Activated CD8-positive, alpha-beta T cell treated with anti-CD3 and anti-CD28 coated beads for 36 hours (primary cell): ENCODE data around the gene ZNF445. TPM values are rescaled to one million over a fixed set of nuclear protein-coding genes. Genes with fewer than 3 reads are reported as not detected.
A peak's percentile ranks its signal among the peaks of the same experiment; 100 is the strongest.

Experiments
- ATAC-seq: fragments of 200-7000 bp; cut with Tn5 transposase; one replicate; pipeline ENCODE4 v1.10.0; 2021; ENCODE audit warnings: mild to moderate bottlenecking, moderate library complexity
- CTCF ChIA-PET: fragments of 350-600 bp; sonication (Branson Sonifier 250); formaldehyde crosslinking; loops from one replicate; lab custom pipeline; 2021; ENCODE audit warnings: antibody characterized with exemption; lab: Charles Lee
- POLR2A ChIA-PET: fragments of 350-600 bp; sonication (Branson Sonifier 250); formaldehyde crosslinking; loops from one replicate; lab custom pipeline; 2021; ENCODE audit warnings: antibody characterized with exemption; lab: Charles Lee
- DNase-seq: peaks from one replicate; pipeline ENCODE4 v3.0.0-alpha.2; 2020
- H3K27ac Mint-ChIP-seq: one replicate; pipeline ENCODE4 v1.8.0; 2021; ENCODE audit warnings: mild to moderate bottlenecking, mixed read lengths
- H3K27me3 Mint-ChIP-seq: one replicate; pipeline ENCODE4 v1.8.0; 2021; ENCODE audit warnings: mixed read lengths
- H3K36me3 Mint-ChIP-seq: one replicate; pipeline ENCODE4 v1.8.0; 2021; ENCODE audit warnings: low read depth, mixed read lengths
- H3K4me1 Mint-ChIP-seq: one replicate; pipeline ENCODE4 v1.8.0; 2021; ENCODE audit warnings: low read depth, mixed read lengths
- H3K4me3 Mint-ChIP-seq: one replicate; pipeline ENCODE4 v1.8.0; 2021; ENCODE audit warnings: mild to moderate bottlenecking, moderate library complexity, mixed read lengths
- H3K9me3 Mint-ChIP-seq: one replicate; pipeline ENCODE4 v1.8.0; 2021; ENCODE audit warnings: mixed read lengths
- CTCF ChIP-seq: fragments of 200-600 bp; IDR thresholded peaks from one replicate; pipeline ENCODE4 v1.8.0; 2022; ENCODE audit warnings: antibody characterized with exemption, mild to moderate bottlenecking
- intact Hi-C: fragments of 100-400 bp; cut with micrococcal nuclease; formaldehyde crosslinking; loops from one replicate; pipeline ENCODE4 v1.10.0; 2022
- total RNA-seq, 2 experiments: library from RNA; stranded (reverse); gene quantifications; one replicate each; pipeline ENCODE4 v1.2.3, GENCODE V29; 2021

ZNF445 gene
- total RNA-seq, 2 experiments from 2014 or later: 16.3 to 18.4 TPM

GRCh38 chr3:44444896-44445691 is 32.4 kb downstream of the ZNF445 start:
- TF ChIP-seq CTCF: no peak
- no peaks in the 10 kb centered on the region for H3K27me3 Mint-ChIP-seq

GRCh38 chr3:44444437-44444836 is 33.0 kb downstream of the ZNF445 start:
- H3K4me1 Mint-ChIP-seq: peaks cover 35% of the 10 kb centered on the region
- ChIA-PET POLR2A (no interaction called here), CTCF (no interaction called here)
- intact Hi-C loops: no loop called here
- peaks cover 62% of the 10 kb centered on the region for H3K36me3 Mint-ChIP-seq
- H3K27ac Mint-ChIP-seq: no peak overlapping the region
- no peak for TF ChIP-seq CTCF
- peaks cover 8% of the 10 kb centered on the region for H3K9me3 Mint-ChIP-seq
- no peaks in the 10 kb centered on the region for H3K27me3 Mint-ChIP-seq
- no peak for ATAC-seq
- H3K4me3 Mint-ChIP-seq: no peak overlapping the region
- no peak for DNase-seq

More at GRCh38 chr3:44444896-44445691, 32.4 kb downstream of the ZNF445 start:
- peaks cover 8% of the 10 kb centered on the region for H3K9me3 Mint-ChIP-seq
- peaks cover 28% of the 10 kb centered on the region for H3K4me1 Mint-ChIP-seq
- ATAC-seq (no peak), DNase-seq (no peak)
- ChIA-PET POLR2A (no interaction called here), CTCF (no interaction called here)
- H3K36me3 Mint-ChIP-seq: peaks cover 65% of the 10 kb centered on the region
- no peak overlapping the region for H3K4me3 Mint-ChIP-seq
- peak overlapping the region; percentile 11 for H3K27ac Mint-ChIP-seq
- intact Hi-C loops: no loop called here

- H3K27ac Mint-ChIP-seq: peak overlapping the region; percentile 76
- DNase-seq (peak; percentile 40), ATAC-seq (no peak)
- ChIA-PET CTCF (interaction anchor here (1.0 kb wide), 1 partner anchor 1217 kb away, joined by 3 read pairs; no protein-coding TSS in a partner anchor), POLR2A (interaction anchor here (0.6 to 1.3 kb wide), 2 partner anchors 13 to 68 kb away, joined by 3 read pairs; no protein-coding TSS in a partner anchor)
- H3K9me3 Mint-ChIP-seq: peaks cover 6% of the 10 kb centered on the region
- H3K27me3 Mint-ChIP-seq: no peaks in the 10 kb centered on the region
- H3K4me1 Mint-ChIP-seq: peaks cover 39% of the 10 kb centered on the region
- peaks cover 46% of the 10 kb centered on the region for H3K36me3 Mint-ChIP-seq
- no peak for TF ChIP-seq CTCF
- intact Hi-C loops: no loop called here
- H3K4me3 Mint-ChIP-seq: no peak overlapping the region
These were observed 34.7 kb downstream of the ZNF445 start for GRCh38 chr3:44442596-44443309.

GRCh38 chr3:44439499-44440295 is 37.8 kb downstream of the ZNF445 start:
- DNase-seq: peak; percentile 93
- intact Hi-C loops: no loop called here
- ATAC-seq: peak; percentile 91
- Mint-ChIP-seq H3K27me3 (no peaks in the 10 kb centered on the region), H3K4me1 (peaks cover 36% of the 10 kb centered on the region), H3K27ac (peak overlapping the region; percentile 97), H3K9me3 (no peaks in the 10 kb centered on the region), H3K36me3 (peaks cover 24% of the 10 kb centered on the region), H3K4me3 (peak overlapping the region; percentile 44)
- CTCF ChIA-PET: interaction anchor here (0.7 to 1.0 kb wide), 3 partner anchors 37 to 102 kb away, joined by 3 to 4 read pairs (median 4); no protein-coding TSS in a partner anchor
- POLR2A ChIA-PET: interaction anchor here (0.8 to 1.7 kb wide), 3 partner anchors 43 to 100 kb away, joined by 3 to 5 read pairs (median 4); no protein-coding TSS in a partner anchor
- TF ChIP-seq CTCF: no peak
